MCF 10A (cell line): ENCODE measurements around the gene SPX. TPM values are rescaled to one million over a fixed set of nuclear protein-coding genes. Genes with fewer than 3 reads are reported as not detected.

Experiments
- BruUV-seq: library from RNA; stranded (reverse); fragments of 400-500 nt; replicated peaks from 2 replicates; lab custom pipeline; 2021; lab: Mats Ljungman, UMichigan
- CTCF ChIA-PET: fragments of 300-600 bp; sonication (Branson Sonifier 250); formaldehyde crosslinking; extraction: SDS; loops from one replicate; lab custom pipeline; 2021; ENCODE audit warnings: antibody characterized with exemption, inconsistent platforms; lab: Yijun Ruan, JAX
- POLR2A ChIA-PET: fragments of 300-600, 350-650 bp; sonication (Branson Sonifier 250); formaldehyde crosslinking; extraction: SDS; loops from one replicate; lab custom pipeline; 2020; ENCODE audit warnings: antibody characterized with exemption, inconsistent platforms; lab: Yijun Ruan, JAX
- DNase-seq: peaks from one replicate; pipeline ENCODE4 v3.0.0-alpha.2; 2018; ENCODE audit not compliant: unreplicated experiment
- H3K27ac Mint-ChIP-seq: one replicate; pipeline ENCODE4 v1.8.0; 2022; ENCODE audit warnings: mild to moderate bottlenecking, low read depth, mixed read lengths; ENCODE audit not compliant: unreplicated experiment
- H3K27me3 Mint-ChIP-seq: one replicate; pipeline ENCODE4 v1.8.0; 2022; ENCODE audit warnings: mixed read lengths; ENCODE audit not compliant: insufficient read depth, unreplicated experiment
- H3K36me3 Mint-ChIP-seq: one replicate; pipeline ENCODE4 v1.8.0; 2022; ENCODE audit warnings: mild to moderate bottlenecking, moderate library complexity, mixed read lengths; ENCODE audit not compliant: insufficient read depth, unreplicated experiment
- H3K4me1 Mint-ChIP-seq: one replicate; pipeline ENCODE4 v1.8.0; 2022; ENCODE audit warnings: mixed read lengths; ENCODE audit not compliant: insufficient read depth, unreplicated experiment
- H3K4me3 Mint-ChIP-seq: one replicate; pipeline ENCODE4 v1.8.0; 2022; ENCODE audit warnings: mild to moderate bottlenecking, moderate library complexity, mixed read lengths; ENCODE audit not compliant: unreplicated experiment
- H3K9me3 Mint-ChIP-seq: one replicate; pipeline ENCODE4 v1.8.0; 2022; ENCODE audit warnings: mixed read lengths; ENCODE audit not compliant: unreplicated experiment
- intact Hi-C: fragments of 100-400 bp; cut with micrococcal nuclease; formaldehyde crosslinking; loops from 2 replicates; pipeline ENCODE4 v1.14.1; 2022
- total RNA-seq: library from RNA; stranded (reverse); gene quantifications from 2 replicates; pipeline ENCODE4 v1.2.3, GENCODE V29; 2022
- TF ChIP-seq, protein P1 (sequence below): fragments of 200-600 bp; IDR thresholded peaks from one replicate; pipeline ENCODE4 v1.8.0; 2022; ENCODE audit warnings: antibody characterized with exemption, mild to moderate bottlenecking; ENCODE audit not compliant: unreplicated experiment

Gene SPX
- total RNA-seq, 1 experiment from 2014 or later = 154 TPM

DNA sequence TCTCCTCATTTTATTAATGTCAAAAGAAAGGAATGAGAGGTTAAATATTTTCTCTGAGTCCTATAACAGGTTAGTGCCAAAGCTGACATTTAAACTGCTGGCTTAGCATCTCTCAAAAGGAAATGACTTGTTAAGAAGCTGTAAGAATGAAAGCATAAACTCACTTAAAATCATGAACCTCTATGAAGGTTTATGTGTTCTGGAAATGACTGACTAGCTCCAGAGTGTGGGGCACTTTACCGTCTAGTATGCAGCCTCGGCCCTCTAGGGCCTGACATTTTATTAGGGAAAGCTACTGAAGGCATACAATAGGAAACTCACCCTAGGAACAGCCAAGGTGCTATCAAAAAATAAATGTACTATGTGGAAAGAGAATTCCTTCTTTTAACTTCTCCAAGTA lies 35.1 kb downstream of the SPX start:
- no peak for DNase-seq
- no peak overlapping the region for H3K4me3 Mint-ChIP-seq
- intact Hi-C loops = no loop called here
- H3K4me1 Mint-ChIP-seq = peaks cover 15% of the 10 kb centered on the region
- TF ChIP-seq, protein P1, sequence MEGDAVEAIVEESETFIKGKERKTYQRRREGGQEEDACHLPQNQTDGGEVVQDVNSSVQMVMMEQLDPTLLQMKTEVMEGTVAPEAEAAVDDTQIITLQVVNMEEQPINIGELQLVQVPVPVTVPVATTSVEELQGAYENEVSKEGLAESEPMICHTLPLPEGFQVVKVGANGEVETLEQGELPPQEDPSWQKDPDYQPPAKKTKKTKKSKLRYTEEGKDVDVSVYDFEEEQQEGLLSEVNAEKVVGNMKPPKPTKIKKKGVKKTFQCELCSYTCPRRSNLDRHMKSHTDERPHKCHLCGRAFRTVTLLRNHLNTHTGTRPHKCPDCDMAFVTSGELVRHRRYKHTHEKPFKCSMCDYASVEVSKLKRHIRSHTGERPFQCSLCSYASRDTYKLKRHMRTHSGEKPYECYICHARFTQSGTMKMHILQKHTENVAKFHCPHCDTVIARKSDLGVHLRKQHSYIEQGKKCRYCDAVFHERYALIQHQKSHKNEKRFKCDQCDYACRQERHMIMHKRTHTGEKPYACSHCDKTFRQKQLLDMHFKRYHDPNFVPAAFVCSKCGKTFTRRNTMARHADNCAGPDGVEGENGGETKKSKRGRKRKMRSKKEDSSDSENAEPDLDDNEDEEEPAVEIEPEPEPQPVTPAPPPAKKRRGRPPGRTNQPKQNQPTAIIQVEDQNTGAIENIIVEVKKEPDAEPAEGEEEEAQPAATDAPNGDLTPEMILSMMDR = no peak
- ChIA-PET CTCF (interaction anchor here (0.6 to 1.5 kb wide), 6 partner anchors 12 to 295 kb away, joined by 3 to 5 read pairs (median 3); no protein-coding TSS in a partner anchor), POLR2A (interaction anchor here (0.7 to 3.9 kb wide), 9 partner anchors 7 to 96 kb away, joined by 3 to 54 read pairs (median 5); partner anchors contain the start of genes GOLT1B, LDHB, RECQL and SPX)
- BruUV-seq = no TSS peak
- H3K27ac Mint-ChIP-seq = peak overlapping the region; percentile 97
- H3K9me3 Mint-ChIP-seq = no peaks in the 10 kb centered on the region
- H3K36me3 Mint-ChIP-seq = no peaks in the 10 kb centered on the region
- no peaks in the 10 kb centered on the region for H3K27me3 Mint-ChIP-seq

DNA sequence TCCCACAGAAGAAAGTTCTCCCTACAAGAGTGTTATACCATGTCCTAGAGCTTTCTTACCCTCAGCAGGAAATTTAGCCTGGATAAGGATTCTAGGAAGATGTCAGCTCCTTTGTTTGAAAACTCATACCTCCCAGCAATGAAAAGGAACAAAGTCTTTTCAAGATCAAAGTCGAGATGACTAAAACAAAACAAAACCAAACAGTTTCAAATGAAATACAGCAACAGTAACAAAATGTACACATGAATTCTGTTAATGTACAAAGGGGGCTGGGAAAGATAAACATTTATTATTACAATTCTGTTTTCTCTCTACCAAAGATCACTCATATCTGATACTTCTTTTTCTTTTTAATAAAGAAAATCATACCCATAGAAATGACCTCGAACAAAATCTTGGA lies 36.8 kb downstream of the SPX start:
- Mint-ChIP-seq H3K27ac (peak overlapping the region; percentile 59), H3K4me1 (peaks cover 15% of the 10 kb centered on the region), H3K27me3 (no peaks in the 10 kb centered on the region), H3K4me3 (no peak overlapping the region), H3K9me3 (no peaks in the 10 kb centered on the region), H3K36me3 (no peaks in the 10 kb centered on the region)
- intact Hi-C loops = no loop called here
- POLR2A ChIA-PET = no interaction called here
- TF ChIP-seq, protein P1 = no peak
- CTCF ChIA-PET = interaction anchor here (0.7 to 1.2 kb wide), 2 partner anchors 18 to 117 kb away, joined by 3 to 4 read pairs; no protein-coding TSS in a partner anchor
- DNase-seq = no peak
- BruUV-seq = no TSS peak

DNA sequence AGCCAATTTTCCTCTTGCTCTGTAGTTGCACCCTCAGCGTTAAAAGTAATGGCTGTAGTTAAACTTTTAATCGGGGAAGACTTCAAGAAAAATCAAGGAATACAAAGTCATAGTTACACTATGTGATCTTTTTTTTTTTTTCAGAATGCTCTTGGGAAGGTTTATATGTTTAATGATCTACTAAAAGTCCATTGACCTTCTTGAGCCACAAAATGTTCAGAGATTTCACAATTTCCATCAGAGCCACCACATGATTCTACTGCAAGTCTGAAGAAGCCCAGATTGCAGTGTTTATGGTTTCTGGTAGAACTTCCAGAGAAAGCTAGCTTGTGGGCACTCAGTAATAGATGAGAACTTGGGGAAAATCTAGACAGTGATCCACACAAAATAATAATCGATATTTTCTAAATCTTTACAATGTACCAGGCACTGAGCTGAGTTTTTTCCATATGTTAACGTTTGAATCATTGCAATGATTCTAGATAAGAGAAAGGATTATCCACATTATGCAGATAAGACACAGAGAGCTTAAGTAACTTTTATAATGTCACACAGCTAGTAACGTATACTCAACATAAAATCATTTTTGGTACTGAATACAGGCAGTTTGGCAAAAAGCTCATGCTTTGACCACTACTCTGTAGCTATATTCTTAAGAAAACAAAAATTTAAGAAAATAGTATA lies 40.3 kb downstream of the SPX start:
- ChIA-PET POLR2A (interaction anchor here (1.4 kb wide), 1 partner anchor 91 kb away, joined by 5 read pairs; the partner anchor contains the start of gene LDHB), CTCF (interaction anchor here (0.7 kb wide), 1 partner anchor 318 kb away, joined by 3 read pairs; no protein-coding TSS in a partner anchor)
- TF ChIP-seq, protein P1 = no peak
- Mint-ChIP-seq H3K4me3 (no peak overlapping the region), H3K9me3 (no peaks in the 10 kb centered on the region), H3K27ac (no peak overlapping the region), H3K36me3 (no peaks in the 10 kb centered on the region), H3K27me3 (no peaks in the 10 kb centered on the region), H3K4me1 (peaks cover 6% of the 10 kb centered on the region)
- no peak for DNase-seq
- intact Hi-C loops = no loop called here
- no TSS peak for BruUV-seq

DNA sequence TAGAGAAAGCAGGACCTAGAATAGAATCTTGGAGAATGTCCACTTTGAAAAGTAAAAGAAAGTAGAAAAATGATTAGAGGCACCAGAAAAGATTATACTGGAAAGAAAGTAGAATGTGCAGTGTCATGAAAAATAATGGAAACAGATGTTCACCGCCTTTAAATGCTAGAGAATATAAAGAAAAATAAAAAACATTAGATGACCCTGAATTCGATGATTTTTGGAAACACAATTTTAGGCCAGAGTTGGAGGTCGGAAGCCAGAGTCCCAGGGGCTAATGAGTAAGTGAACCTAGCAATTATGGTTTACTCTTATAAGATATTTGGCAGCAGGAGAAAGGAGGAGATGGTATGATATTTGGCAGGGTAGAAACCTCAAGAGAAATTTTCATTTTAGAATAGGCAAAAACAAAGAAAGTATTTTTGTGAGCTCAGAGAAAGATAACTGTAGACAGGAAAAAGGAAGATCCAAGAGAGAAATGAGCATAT lies 40.9 kb downstream of the SPX start:
- intact Hi-C loops = no loop called here
- no TSS peak for BruUV-seq
- ChIA-PET POLR2A (no interaction called here), CTCF (no interaction called here)
- TF ChIP-seq, protein P1 = no peak
- Mint-ChIP-seq H3K27me3 (no peaks in the 10 kb centered on the region), H3K4me3 (no peak overlapping the region), H3K27ac (no peak overlapping the region), H3K9me3 (no peaks in the 10 kb centered on the region), H3K4me1 (peaks cover 5% of the 10 kb centered on the region), H3K36me3 (no peaks in the 10 kb centered on the region)
- no peak for DNase-seq
